HG03354 (cell line): ENCODE data around the gene CLDN5.
"Not testable (repeated sequence)": the region's sequence is repeated elsewhere in the genome, so short reads cannot be mapped to it uniquely, and the experiment has no call there.

Experiments
- ATAC-seq: cut with Tn5 transposase; IDR thresholded peaks from one replicate; pipeline ENCODE4 v1.9.1; 2021; ENCODE audit warnings: mild to moderate bottlenecking; ENCODE audit not compliant: unreplicated experiment, poor library complexity, severe bottlenecking

CLDN5 gene

GRCh38 chr22:19548964-19549363 lies 24.8 kb upstream of the CLDN5 start:
- no peak for ATAC-seq

GRCh38 chr22:19548427-19548826 lies 24.2 kb upstream of the CLDN5 start:
- ATAC-seq = not testable (repeated sequence)

- no peak for ATAC-seq
Measured at GRCh38 chr22:19547620-19548019, 23.4 kb upstream of the CLDN5 start.

- no peak for ATAC-seq
Measured at GRCh38 chr22:19546680-19547079, 22.5 kb upstream of the CLDN5 start.

- no peak for ATAC-seq
Measured at GRCh38 chr22:19545935-19546207, 21.7 kb upstream of the CLDN5 start.

- ATAC-seq = no peak
Measured at GRCh38 chr22:19543970-19544708, 19.9 kb upstream of the CLDN5 start.

GRCh38 chr22:19540394-19540793 lies 16.2 kb upstream of the CLDN5 start:
- no peak for ATAC-seq

GRCh38 chr22:19537941-19538488 lies 13.8 kb upstream of the CLDN5 start:
- ATAC-seq = no peak

GRCh38 chr22:19536564-19536963 lies 12.4 kb upstream of the CLDN5 start:
- ATAC-seq = no peak

GRCh38 chr22:19535001-19535400 lies 10.8 kb upstream of the CLDN5 start:
- no peak for ATAC-seq

- ATAC-seq = no peak
Measured at GRCh38 chr22:19533857-19534256, 9.6 kb upstream of the CLDN5 start.

- ATAC-seq = no peak
Measured at GRCh38 chr22:19533049-19533626, 8.9 kb upstream of the CLDN5 start.

GRCh38 chr22:19531327-19531726 lies 7.1 kb upstream of the CLDN5 start:
- not testable (repeated sequence) for ATAC-seq

- no peak for ATAC-seq
Measured at GRCh38 chr22:19530751-19531150, 6.5 kb upstream of the CLDN5 start.

GRCh38 chr22:19529811-19530210 lies 5.6 kb upstream of the CLDN5 start:
- ATAC-seq = no peak

GRCh38 chr22:19527861-19528417 lies 3.7 kb upstream of the CLDN5 start:
- no peak for ATAC-seq

GRCh38 chr22:19527321-19527721 lies 3.1 kb upstream of the CLDN5 start:
- ATAC-seq = no peak

GRCh38 chr22:19526702-19527111 lies 2.5 kb upstream of the CLDN5 start:
- no peak for ATAC-seq

- ATAC-seq = no peak
Measured at GRCh38 chr22:19526076-19526701, 2.0 kb upstream of the CLDN5 start.

- ATAC-seq = no peak
Measured at GRCh38 chr22:19525666-19526065, 1.5 kb upstream of the CLDN5 start.

- no peak for ATAC-seq
Measured at GRCh38 chr22:19525116-19525660, 978 bp upstream of the CLDN5 start.
